Activated naive CD8-positive, alpha-beta T cell treated with anti-CD3 and anti-CD28 coated beads, Interleukin-2, amount 50 U/mL, for 16 hours (primary cell): ENCODE measurements around the gene ESF1.

Experiments
- DNase-seq: peaks from one replicate; pipeline ENCODE4 v3.0.0-alpha.2; 2020; ENCODE audit warnings: low read depth, low spot score

The ESF1 gene

GRCh38 chr20:13784893-13785715 is at the start of gene ESF1, which contains the start of gene NDUFAF5:
TSS of gene ESF1 (minus strand) at chr20:13784919. CDS start at chr20:13783140, 1,779 bp downstream.
TSS of gene NDUFAF5 (plus strand) at chr20:13785028. CDS start at chr20:13785069, 41 bp downstream.
- peak; percentile 82 for DNase-seq

- DNase-seq = no peak
Observed at GRCh38 chr20:13831476-13831875, 46.8 kb upstream of the ESF1 start.

- DNase-seq = no peak
Observed at GRCh38 chr20:13825465-13825864, 40.7 kb upstream of the ESF1 start.

- DNase-seq = no peak
Observed at GRCh38 chr20:13824459-13824858, 39.7 kb upstream of the ESF1 start.

GRCh38 chr20:13822459-13822858 is 37.7 kb upstream of the ESF1 start:
- no peak for DNase-seq

GRCh38 chr20:13821876-13822275 is 37.2 kb upstream of the ESF1 start:
- DNase-seq = no peak

- no peak for DNase-seq
Observed at GRCh38 chr20:13819885-13820645, 35.3 kb upstream of the ESF1 start.

- no peak for DNase-seq
Observed at GRCh38 chr20:13817342-13817741, 32.6 kb upstream of the ESF1 start.

- DNase-seq = no peak
Observed at GRCh38 chr20:13816757-13817156, 32.0 kb upstream of the ESF1 start.

- no peak for DNase-seq
Observed at GRCh38 chr20:13814672-13815071, 30.0 kb upstream of the ESF1 start.

GRCh38 chr20:13813910-13814309 is 29.2 kb upstream of the ESF1 start:
- DNase-seq = no peak

GRCh38 chr20:13810446-13810845 is 25.7 kb upstream of the ESF1 start:
- no peak for DNase-seq

- no peak for DNase-seq
Observed at GRCh38 chr20:13809855-13810254, 25.1 kb upstream of the ESF1 start.

GRCh38 chr20:13809373-13809772 is 24.7 kb upstream of the ESF1 start:
- no peak for DNase-seq

- DNase-seq = no peak
Observed at GRCh38 chr20:13800728-13801134, 16.0 kb upstream of the ESF1 start.

- no peak for DNase-seq
Observed at GRCh38 chr20:13799974-13800373, 15.3 kb upstream of the ESF1 start.

GRCh38 chr20:13799040-13799439 is 14.3 kb upstream of the ESF1 start:
- DNase-seq = no peak

GRCh38 chr20:13794667-13795066 is 9.9 kb upstream of the ESF1 start:
- no peak for DNase-seq

- DNase-seq = no peak
Observed at GRCh38 chr20:13793001-13793400, 8.3 kb upstream of the ESF1 start.

GRCh38 chr20:13791540-13792459 is 7.1 kb upstream of the ESF1 start:
- no peak for DNase-seq

- no peak for DNase-seq
Observed at GRCh38 chr20:13790708-13791107, 6.0 kb upstream of the ESF1 start.
